ENCODE results near the gene HPCAL4.

DNA sequence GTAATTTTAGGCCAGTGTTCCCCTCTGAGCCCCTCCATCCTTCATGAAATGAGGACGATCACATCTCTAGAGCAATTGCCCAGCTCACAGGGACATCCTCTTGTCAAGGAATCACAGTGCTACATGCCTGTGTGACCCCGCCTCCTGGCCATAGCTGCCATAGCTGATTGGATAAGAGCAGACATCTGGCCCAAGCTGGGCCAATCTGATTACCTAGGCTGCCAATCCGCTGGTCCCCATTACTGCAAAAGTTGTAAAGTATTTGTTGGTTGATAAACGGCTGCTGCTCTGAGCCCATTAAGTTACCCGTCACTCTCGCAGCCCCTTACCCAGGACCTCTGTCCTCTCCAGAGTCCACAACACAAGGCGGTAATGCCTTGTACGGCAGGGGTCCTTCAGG is 27.7 kb downstream of the HPCAL4 start:
- TF ChIP-seq, protein P1, sequence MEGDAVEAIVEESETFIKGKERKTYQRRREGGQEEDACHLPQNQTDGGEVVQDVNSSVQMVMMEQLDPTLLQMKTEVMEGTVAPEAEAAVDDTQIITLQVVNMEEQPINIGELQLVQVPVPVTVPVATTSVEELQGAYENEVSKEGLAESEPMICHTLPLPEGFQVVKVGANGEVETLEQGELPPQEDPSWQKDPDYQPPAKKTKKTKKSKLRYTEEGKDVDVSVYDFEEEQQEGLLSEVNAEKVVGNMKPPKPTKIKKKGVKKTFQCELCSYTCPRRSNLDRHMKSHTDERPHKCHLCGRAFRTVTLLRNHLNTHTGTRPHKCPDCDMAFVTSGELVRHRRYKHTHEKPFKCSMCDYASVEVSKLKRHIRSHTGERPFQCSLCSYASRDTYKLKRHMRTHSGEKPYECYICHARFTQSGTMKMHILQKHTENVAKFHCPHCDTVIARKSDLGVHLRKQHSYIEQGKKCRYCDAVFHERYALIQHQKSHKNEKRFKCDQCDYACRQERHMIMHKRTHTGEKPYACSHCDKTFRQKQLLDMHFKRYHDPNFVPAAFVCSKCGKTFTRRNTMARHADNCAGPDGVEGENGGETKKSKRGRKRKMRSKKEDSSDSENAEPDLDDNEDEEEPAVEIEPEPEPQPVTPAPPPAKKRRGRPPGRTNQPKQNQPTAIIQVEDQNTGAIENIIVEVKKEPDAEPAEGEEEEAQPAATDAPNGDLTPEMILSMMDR (IDR thresholded peaks at IDR 0.05): no peak
- no peak for TF ChIP-seq EP300 (IDR thresholded peaks at IDR 0.05)
- TF ChIP-seq POLR2A (IDR thresholded peaks at IDR 0.05): no peak
- TF ChIP-seq POLR2AphosphoS5 (IDR thresholded peaks at IDR 0.05): no peak
